NCI-H1048 (cell line): ENCODE results near the gene URB2.

ENCODE experiments used
- DNase-seq: peaks from one replicate; lab custom pipeline; 2025; lab: John Stamatoyannopoulos, UW

Gene URB2

GRCh38 chr1:229645324-229645993 is 19.4 kb downstream of the URB2 start:
- no peak for DNase-seq

- no peak for DNase-seq
Measured at GRCh38 chr1:229648406-229648805, 22.4 kb downstream of the URB2 start.

- DNase-seq, result no peak
Measured at GRCh38 chr1:229650045-229650444, 24.0 kb downstream of the URB2 start.

GRCh38 chr1:229651546-229651945 is 25.5 kb downstream of the URB2 start:
- no peak for DNase-seq

GRCh38 chr1:229653420-229653819 is 27.4 kb downstream of the URB2 start:
- DNase-seq, result no peak

GRCh38 chr1:229655781-229656180 is 29.7 kb downstream of the URB2 start:
- no peak for DNase-seq

- DNase-seq, result no peak
Measured at GRCh38 chr1:229657993-229658755, 32.1 kb downstream of the URB2 start.

GRCh38 chr1:229661022-229661877 is 35.2 kb downstream of the URB2 start:
- peak; percentile 64 for DNase-seq

- DNase-seq, result no peak
Measured at GRCh38 chr1:229661897-229662296, 35.9 kb downstream of the URB2 start.

- no peak for DNase-seq
Measured at GRCh38 chr1:229664133-229664689, 38.2 kb downstream of the URB2 start.

- no peak for DNase-seq
Measured at GRCh38 chr1:229665912-229666558, 40.0 kb downstream of the URB2 start.

- no peak for DNase-seq
Measured at GRCh38 chr1:229666585-229666984, 40.5 kb downstream of the URB2 start.

- no peak for DNase-seq
Measured at GRCh38 chr1:229669333-229669732, 43.3 kb downstream of the URB2 start.

- DNase-seq, result no peak
Measured at GRCh38 chr1:229671310-229671709, 45.3 kb downstream of the URB2 start.

- DNase-seq, result no peak
Measured at GRCh38 chr1:229672246-229672645, 46.2 kb downstream of the URB2 start.

GRCh38 chr1:229674042-229674441 is 48.0 kb downstream of the URB2 start:
- DNase-seq, result no peak

GRCh38 chr1:229675396-229675795 is 49.3 kb downstream of the URB2 start:
- no peak for DNase-seq

GRCh38 chr1:229685149-229685548 is 59.1 kb downstream of the URB2 start:
- DNase-seq, result no peak

- no peak for DNase-seq
Measured at GRCh38 chr1:229689273-229689672, 63.2 kb downstream of the URB2 start.

GRCh38 chr1:229689904-229690303 is 63.9 kb downstream of the URB2 start:
- no peak for DNase-seq

- DNase-seq, result no peak
Measured at GRCh38 chr1:229690662-229691061, 64.6 kb downstream of the URB2 start.

GRCh38 chr1:229691362-229691761 is 65.3 kb downstream of the URB2 start:
- no peak for DNase-seq
